Activated naive CD4-positive, alpha-beta T cell treated with Interleukin-2 at 50 U/mL for 16 hours (primary cell): Measurements from ENCODE around the gene CSTB.

Source experiments
- DNase-seq: peaks from one replicate; pipeline ENCODE4 v3.0.0-alpha.2; 2020

CSTB gene

GRCh38 chr21:43727519-43728153, 48.5 kb downstream of the CSTB start:
- no peak for DNase-seq

DNA sequence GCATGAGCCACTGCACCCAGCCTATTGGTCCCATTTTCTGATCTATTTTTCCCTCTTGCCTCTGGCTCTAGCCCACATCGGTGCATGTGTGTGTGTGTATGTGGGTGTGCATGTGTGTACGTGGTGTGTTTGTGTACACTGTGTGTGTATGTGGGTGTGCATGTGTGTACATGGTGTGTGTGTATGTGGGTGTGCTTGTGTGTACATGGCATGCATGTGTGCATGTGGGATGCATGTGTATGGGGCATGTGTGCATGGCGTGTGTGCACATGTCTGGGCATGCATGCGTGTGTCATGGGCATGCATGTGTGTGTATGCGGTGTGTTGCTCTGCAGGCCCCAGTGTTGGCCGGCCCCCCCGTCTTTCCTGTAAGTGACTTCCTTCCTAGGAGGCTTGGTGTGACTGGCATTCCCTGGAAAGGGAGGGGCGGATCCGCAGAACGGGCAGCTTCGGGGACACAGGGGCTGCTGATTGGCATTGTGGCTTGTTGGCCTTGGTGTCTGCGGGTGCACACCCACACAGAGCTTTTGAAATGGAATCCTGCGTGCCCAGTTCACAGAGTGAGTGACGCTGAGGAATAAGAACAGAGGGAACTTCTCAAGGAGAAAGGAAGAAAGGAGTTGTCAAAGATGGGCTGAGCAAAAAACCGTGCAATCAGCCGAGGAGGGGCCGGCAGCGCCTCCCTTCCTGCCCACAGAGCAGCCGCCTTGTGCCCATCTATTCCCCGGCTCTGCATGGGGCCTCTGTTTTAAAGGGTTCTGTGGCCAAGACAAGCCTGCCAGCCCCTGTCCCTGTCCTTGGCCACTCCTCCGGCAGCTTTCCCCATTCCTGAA, 49.2 kb downstream of the CSTB start:
- DNase-seq = no peak
